OCI-LY3 (cell line): ENCODE measurements around the gene CPNE4.

Source experiments
- CTCF ChIP-seq: fragments of 200-600, 300-600 bp; sonication (generic); IDR thresholded peaks from 2 replicates; pipeline ENCODE4 v1.5.1; 2014; ENCODE audit warnings: antibody characterized with exemption, low read length, low read depth
- EZH2phosphoT487 ChIP-seq: fragments of 200-600 bp; shearing (Covaris generic); IDR thresholded peaks from 2 replicates; pipeline ENCODE4 v1.6.1; 2018; ENCODE audit warnings: antibody characterized with exemption, mixed run types, low read depth

DNA sequence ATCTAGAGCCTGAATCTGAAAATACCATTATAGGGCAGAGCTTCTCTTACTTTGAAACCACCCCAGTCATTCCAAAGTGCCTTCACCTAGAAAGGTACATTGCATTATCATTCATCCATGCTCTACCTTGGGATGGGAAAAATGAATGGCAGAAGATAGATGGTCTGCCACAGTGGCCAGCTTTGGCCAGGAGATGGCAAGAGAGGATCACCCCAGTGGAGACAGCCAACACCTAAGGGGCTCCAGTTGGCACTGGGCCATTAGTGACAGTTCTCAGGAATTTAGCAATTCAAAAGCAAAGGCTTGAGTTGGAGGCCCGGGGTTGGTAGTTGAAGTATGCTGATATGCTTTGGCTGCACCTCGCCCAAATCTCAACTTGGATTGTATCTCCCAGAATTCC is 278.4 kb downstream of the CPNE4 start:
- no peak for TF ChIP-seq CTCF
- TF ChIP-seq EZH2phosphoT487 = no peak
